H1 (cell line): ENCODE measurements around the gene VIPR1. TPM values are rescaled to one million over a fixed set of nuclear protein-coding genes. Genes with fewer than 3 reads are reported as not detected.
A peak's percentile ranks its signal among the peaks of the same experiment; 100 is the strongest.

Source experiments
- CTCF ChIA-PET: fragments of 300-600 bp; sonication (Branson Sonifier 250); formaldehyde crosslinking; loops from one replicate; lab custom pipeline; 2021; ENCODE audit not compliant: partially characterized antibody; lab: Charles Lee
- POLR2A ChIA-PET: fragments of 300-600 bp; sonication (Branson Sonifier 250); formaldehyde crosslinking; loops from one replicate; lab custom pipeline; 2021; ENCODE audit warnings: inconsistent platforms; ENCODE audit not compliant: partially characterized antibody; lab: Charles Lee
- DNase-seq, 2 experiments: peaks; one replicate each; pipeline versions ENCODE4 v3.0.0 to v3.0.0-alpha.2; 2010 to 2022; ENCODE audit warnings: low spot score in 2 of 2, low read depth in 1 of 2, mixed read lengths in 1 of 2
- FAIRE-seq: peaks from 2 replicates; lab custom pipeline; 2011; peaks lifted over from hg19 to GRCh38; lab: Jason Lieb, UNC
- H2AFZ ChIP-seq: 2 replicates; pipeline ENCODE4 v1.8.1; 2012; ENCODE audit warnings: low read length, inconsistent platforms
- H2AK5ac ChIP-seq: 2 replicates; pipeline ENCODE4 v1.6.1; 2013; ENCODE audit warnings: low read depth, low read length
- H2BK120ac ChIP-seq: replicated peaks from 2 replicates; pipeline ENCODE3; 2013; ENCODE audit warnings: low read depth, low read length, inconsistent platforms
- H2BK12ac ChIP-seq: 2 replicates; pipeline ENCODE4 v1.6.1; 2013; ENCODE audit warnings: low read depth, low read length
- H2BK15ac ChIP-seq: 2 replicates; pipeline ENCODE4 v1.6.1; 2013; ENCODE audit warnings: low read length
- H2BK20ac ChIP-seq: 2 replicates; pipeline ENCODE4 v1.6.1; 2013; ENCODE audit warnings: low read length
- H2BK5ac ChIP-seq: 2 replicates; pipeline ENCODE4 v1.6.1; 2013; ENCODE audit warnings: low read depth, low read length
- H3K14ac ChIP-seq: 2 replicates; pipeline ENCODE4 v1.6.1; 2013; ENCODE audit warnings: inconsistent platforms; ENCODE audit not compliant: insufficient read length
- H3K18ac ChIP-seq: 2 replicates; pipeline ENCODE4 v1.6.1; 2013; ENCODE audit warnings: low read length; ENCODE audit errors: extremely low read depth
- H3K23ac ChIP-seq: 2 replicates; pipeline ENCODE4 v1.6.1; 2013; ENCODE audit warnings: inconsistent platforms; ENCODE audit not compliant: insufficient read length
- H3K23me2 ChIP-seq: 2 replicates; pipeline ENCODE4 v1.6.1; 2013; ENCODE audit warnings: low read depth, low read length
- H3K27ac ChIP-seq: 2 replicates; pipeline ENCODE4 v1.6.1; 2011; ENCODE audit warnings: low read depth, low read length, inconsistent platforms
- H3K27me3 ChIP-seq, 4 experiments: replicated peaks in 1 of 4; 1 replicate in 1 of 4; 2 replicates in 3 of 4; pipeline versions ENCODE4 v1.6.1 to v1.8.1; 2011 to 2013; ENCODE audit warnings: low read length in 3 of 4, mild to moderate bottlenecking in 3 of 4, inconsistent platforms in 2 of 4, mixed read lengths in 2 of 4, moderate library complexity in 1 of 4; ENCODE audit not compliant: control insufficient read depth in 3 of 4, insufficient read depth in 3 of 4; ENCODE audit errors: extremely low read depth in 1 of 4
- H3K36me3 ChIP-seq, 4 experiments: 2 replicates each; pipeline versions ENCODE4 v1.6.1 to v1.8.1; 2011 to 2013; ENCODE audit warnings: mild to moderate bottlenecking in 4 of 4, low read length in 3 of 4, moderate library complexity in 2 of 4, control low read depth in 1 of 4, inconsistent platforms in 1 of 4; ENCODE audit not compliant: insufficient read depth in 4 of 4, control insufficient read depth in 2 of 4
- H3K4ac ChIP-seq: replicated peaks from 2 replicates; pipeline ENCODE3; 2013; ENCODE audit warnings: low read length, low read depth, mixed read lengths, inconsistent platforms; ENCODE audit not compliant: insufficient read length
- H3K4me1 ChIP-seq, 4 experiments: replicated peaks in 1 of 4; 1 replicate in 1 of 4; 2 replicates in 3 of 4; pipeline versions ENCODE4 v1.6.1 to v1.8.1; 2011 to 2013; ENCODE audit warnings: low read length in 3 of 4, inconsistent platforms in 2 of 4, mixed read lengths in 1 of 4; ENCODE audit not compliant: insufficient read depth in 4 of 4, control insufficient read depth in 3 of 4
- H3K4me2 ChIP-seq, 2 experiments: 2 replicates each; pipeline versions ENCODE4 v1.6.1 to v1.8.1; 2011 to 2013; ENCODE audit warnings: low read depth in 2 of 2, low read length in 2 of 2, control low read depth in 1 of 2, inconsistent platforms in 1 of 2, mild to moderate bottlenecking in 1 of 2; ENCODE audit not compliant: insufficient read depth in 1 of 2
- H3K4me3 ChIP-seq, 4 experiments: fragments of 200-600, 300-600 bp in 1 of 4; sonication (generic), shearing (Covaris generic), sonication (Bioruptor Twin) in 1 of 4; 2 replicates each; pipeline versions ENCODE4 v1.5.1 to v1.8.1; 2011 to 2016; ENCODE audit warnings: low read length in 4 of 4, low read depth in 3 of 4, control low read depth in 2 of 4, inconsistent platforms in 2 of 4, mild to moderate bottlenecking in 2 of 4, mixed read lengths in 1 of 4, moderate library complexity in 1 of 4; ENCODE audit not compliant: insufficient read depth in 2 of 4; ENCODE audit errors: extremely low read depth in 1 of 4
- H3K56ac ChIP-seq: replicated peaks from 2 replicates; pipeline ENCODE3; 2013; ENCODE audit warnings: low read depth, mild to moderate bottlenecking, mixed read lengths, low read length, inconsistent platforms; ENCODE audit not compliant: insufficient read length
- H3K79me1 ChIP-seq: 2 replicates; pipeline ENCODE4 v1.6.1; 2013; ENCODE audit warnings: low read depth, low read length, control low read depth
- H3K79me2 ChIP-seq, 2 experiments: 2 replicates each; pipeline versions ENCODE4 v1.6.1 to v1.8.1; 2012 to 2013; ENCODE audit warnings: low read length in 2 of 2, mild to moderate bottlenecking in 2 of 2, inconsistent platforms in 1 of 2; ENCODE audit not compliant: insufficient read depth in 2 of 2, control insufficient read depth in 1 of 2
- H3K9ac ChIP-seq, 4 experiments: replicated peaks in 1 of 4; 1 replicate in 1 of 4; 2 replicates in 3 of 4; pipeline versions ENCODE4 v1.6.1 to v1.8.1; 2011 to 2013; ENCODE audit warnings: low read depth in 3 of 4, low read length in 3 of 4, control low read depth in 2 of 4, mild to moderate bottlenecking in 2 of 4, moderate library complexity in 2 of 4, inconsistent platforms in 1 of 4; ENCODE audit errors: extremely low read depth in 1 of 4
- H3K9me3 ChIP-seq, 2 experiments: 2 replicates each; pipeline versions ENCODE4 v1.6.1 to v1.8.1; 2012 to 2013; ENCODE audit warnings: mild to moderate bottlenecking in 2 of 2, moderate library complexity in 2 of 2, control low read depth in 1 of 2, inconsistent platforms in 1 of 2, low read depth in 1 of 2, low read length in 1 of 2, mixed read lengths in 1 of 2; ENCODE audit not compliant: insufficient read depth in 2 of 2
- H4K20me1 ChIP-seq, 2 experiments: replicated peaks in 1 of 2; 2 replicates each; pipeline versions ENCODE3 to v1.8.1; 2011 to 2013; ENCODE audit warnings: inconsistent platforms in 2 of 2, low read length in 2 of 2, mild to moderate bottlenecking in 1 of 2; ENCODE audit not compliant: insufficient read depth in 2 of 2, control insufficient read depth in 1 of 2
- H4K5ac ChIP-seq: 2 replicates; pipeline ENCODE4 v1.6.1; 2013; ENCODE audit warnings: low read length, low read depth, mixed read lengths, inconsistent platforms; ENCODE audit not compliant: insufficient read length
- H4K8ac ChIP-seq: 2 replicates; pipeline ENCODE4 v1.8.0; 2013; ENCODE audit warnings: mild to moderate bottlenecking, moderate library complexity, low read length, inconsistent platforms; ENCODE audit not compliant: insufficient read depth; ENCODE audit errors: extremely low read depth
- H4K91ac ChIP-seq: replicated peaks from 2 replicates; pipeline ENCODE3; 2013; ENCODE audit warnings: low read length, mixed read lengths, inconsistent platforms; ENCODE audit not compliant: insufficient read length
- BRCA1 ChIP-seq: IDR thresholded peaks from 2 replicates; pipeline ENCODE4 v1.6.1; 2012; ENCODE audit warnings: low read depth, low read length, improper control_type of control experiment
- CREB1 ChIP-seq: IDR thresholded peaks from 2 replicates; pipeline ENCODE4 v1.6.1; 2012; ENCODE audit warnings: inconsistent platforms
- EP300 ChIP-seq, 2 experiments: IDR thresholded peaks; 1 replicate in 1 of 2; 2 replicates in 1 of 2; pipeline ENCODE4 v1.6.1; 2011 to 2012; ENCODE audit warnings: low read depth in 2 of 2, low read length in 2 of 2, mild to moderate bottlenecking in 2 of 2, borderline replicate concordance in 1 of 2, inconsistent platforms in 1 of 2, moderate library complexity in 1 of 2
- KDM1A ChIP-seq: fragments of 200-600, 300-600 bp; sonication (generic); IDR thresholded peaks from 2 replicates; pipeline ENCODE4 v1.7.1; 2016; ENCODE audit warnings: mild to moderate bottlenecking, low read length, borderline replicate concordance
- MAFK ChIP-seq: IDR thresholded peaks from 2 replicates; pipeline ENCODE4 v1.6.1; 2012; ENCODE audit warnings: low read depth, mild to moderate bottlenecking, improper control_type of control experiment, low read length
- RFX5 ChIP-seq: IDR thresholded peaks from 2 replicates; pipeline ENCODE4 v1.6.1; 2011; ENCODE audit warnings: low read depth, low read length, improper control_type of control experiment, borderline replicate concordance
- RNF2 ChIP-seq: fragments of 200-900, 300-1000 bp; sonication (generic); IDR thresholded peaks from 2 replicates; pipeline ENCODE4 v1.7.1; 2016; ENCODE audit warnings: borderline replicate concordance, low read depth, mild to moderate bottlenecking, antibody characterized with exemption, low read length; ENCODE audit not compliant: poor library complexity, severe bottlenecking; ENCODE audit errors: missing control alignments
- SP4 ChIP-seq: IDR thresholded peaks from 2 replicates; pipeline ENCODE4 v1.6.1; 2012; ENCODE audit warnings: low read length, inconsistent platforms
- SRF ChIP-seq: IDR thresholded peaks from 2 replicates; pipeline ENCODE4 v1.6.1; 2011; ENCODE audit warnings: mild to moderate bottlenecking, low read depth, low read length, moderate library complexity
- WGBS, 2 experiments: shearing (Covaris generic) in 1 of 2; methylation state at CpG; one replicate each; pipeline versions ENCODE4 v1.1.6 to v1.1.7; 2013 to 2015; ENCODE audit warnings: low lambda C conversion rate in 2 of 2, mixed read lengths in 2 of 2, inconsistent platforms in 1 of 2, low coverage in 1 of 2, missing lambda C conversion rate in 1 of 2; ENCODE audit not compliant: insufficient replicate concordance in 2 of 2, insufficient coverage in 1 of 2, insufficient read length in 1 of 2; ENCODE audit errors: extremely low coverage in 1 of 2, missing lambda C conversion rate in 1 of 2; 5-methylcytosine and 5-hydroxymethylcytosine counted together
- polyA plus RNA-seq, 7 experiments: library from polyadenylated mRNA; depleted of rRNA in 3 of 7; stranded (reverse) in 5 of 7; unstranded in 2 of 7; fragments of >200 nt in 5 of 7; fragments of 200-250 nt in 2 of 7; gene quantifications; 1 replicate in 5 of 7; 2 replicates in 1 of 7; 4 replicates in 1 of 7; pipeline versions ENCODE4 v1.2.1 to v1.2.3, GENCODE V29; 2011 to 2013; ENCODE audit warnings: missing spikeins in 2 of 7, mixed read lengths in 2 of 7
- total RNA-seq: library from RNA; stranded (reverse); fragmentation: NEBNext Ultra II Directional; extraction: Animal tissue kit (Norgen Biotek cat#: 25700); gene quantifications from 2 replicates; pipeline ENCODE4 v1.2.1, GENCODE V29; 2021
- TF ChIP-seq, protein P1 (sequence below): IDR thresholded peaks from 2 replicates; pipeline ENCODE4 v1.6.1; 2011; ENCODE audit warnings: low read depth, mild to moderate bottlenecking, low read length; ENCODE audit not compliant: insufficient read depth
- TF ChIP-seq, protein P2 (sequence below): IDR thresholded peaks from 2 replicates; pipeline ENCODE4 v1.6.1; 2012; ENCODE audit warnings: inconsistent platforms

VIPR1 gene
- total and polyA plus RNA-seq, 2 of the 8 experiments (the other 6 are each of a cell fraction or from before 2014, with no cell fraction given), result 7.8 to 10.1 TPM

DNA sequence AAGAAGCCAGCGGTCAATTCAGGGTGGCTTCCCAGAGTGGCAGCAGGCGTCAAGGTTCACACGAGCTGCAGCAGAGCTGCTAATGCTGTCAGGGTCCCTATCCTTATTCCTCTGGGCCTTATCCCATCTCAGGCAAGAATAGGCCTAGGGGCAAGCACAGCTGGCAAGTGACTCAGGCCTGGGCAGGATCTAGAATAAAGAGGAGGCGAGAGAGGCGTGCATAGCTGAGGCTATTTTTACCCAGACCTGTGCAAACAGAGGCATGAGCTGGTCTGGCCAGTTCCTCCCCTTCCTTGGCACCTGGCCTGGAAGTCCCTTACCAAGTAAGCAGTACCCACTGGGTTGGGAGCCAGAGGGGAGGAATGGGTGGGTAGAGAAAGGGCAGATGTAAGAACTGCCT is 12.2 kb upstream of the VIPR1 start:
- Histone ChIP-seq H3K36me3 (no peaks in the 10 kb centered on the region), H2BK12ac (no peak overlapping the region), H4K91ac (no peak overlapping the region), H2AFZ (no peak overlapping the region), H3K4me2 (no peak overlapping the region), H3K18ac (peak overlapping the region; percentile 32; the same call in 1 of the 2 replicates), H4K5ac (no peak overlapping the region), H2BK5ac (no peak overlapping the region), H3K27ac (no peak overlapping the region), H3K27me3 (no peaks in the 10 kb centered on the region), H2AK5ac (no peak overlapping the region), H2BK20ac (no peak overlapping the region), H3K4ac (no peak overlapping the region), H3K4me1 (no peaks in the 10 kb centered on the region; a peak in 1 of 7 replicates), H3K23me2 (no peaks in the 10 kb centered on the region), H3K14ac (no peak overlapping the region), H3K23ac (no peak overlapping the region), H2BK120ac (no peak overlapping the region), H3K79me1 (no peaks in the 10 kb centered on the region), H3K9me3 (no peaks in the 10 kb centered on the region), H3K4me3 (no peak overlapping the region), H4K20me1 (no peaks in the 10 kb centered on the region), H3K9ac (no peak overlapping the region), H4K8ac (no peak overlapping the region), H2BK15ac (0 out of 2 replicates have a peak overlapping the region, but pooled peaks have one; percentile 29), H3K79me2 (no peaks in the 10 kb centered on the region), H3K56ac (no peak overlapping the region)
- DNase-seq (peak in 1 of 2 experiments; percentile 43), FAIRE-seq (no peak)
- POLR2A ChIA-PET, result interaction anchor here (0.9 to 1.2 kb wide), 2 partner anchors 9 to 48 kb away, joined by 3 read pairs; no protein-coding TSS in a partner anchor
- 95% methylated on average over 5 of the region's 5 CpGs; no CpG with 5 or more reads in 1 of the 2 experiments for WGBS, 2 experiments
- TF ChIP-seq, protein P1, sequence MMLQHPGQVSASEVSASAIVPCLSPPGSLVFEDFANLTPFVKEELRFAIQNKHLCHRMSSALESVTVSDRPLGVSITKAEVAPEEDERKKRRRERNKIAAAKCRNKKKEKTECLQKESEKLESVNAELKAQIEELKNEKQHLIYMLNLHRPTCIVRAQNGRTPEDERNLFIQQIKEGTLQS, result no peak
- TF ChIP-seq BRCA1 (no peak), MAFK (no peak), KDM1A (no peak), SRF (no peak), RNF2 (no peak), EP300 (IDR thresholded peaks at IDR 0.05; ENCODE audit: borderline replicate concordance in 1 of 2, low read depth in 2 of 2, low read length in 2 of 2) (no peak), RFX5 (no peak), SP4 (no peak), CREB1 (no peak)
- TF ChIP-seq, protein P2, sequence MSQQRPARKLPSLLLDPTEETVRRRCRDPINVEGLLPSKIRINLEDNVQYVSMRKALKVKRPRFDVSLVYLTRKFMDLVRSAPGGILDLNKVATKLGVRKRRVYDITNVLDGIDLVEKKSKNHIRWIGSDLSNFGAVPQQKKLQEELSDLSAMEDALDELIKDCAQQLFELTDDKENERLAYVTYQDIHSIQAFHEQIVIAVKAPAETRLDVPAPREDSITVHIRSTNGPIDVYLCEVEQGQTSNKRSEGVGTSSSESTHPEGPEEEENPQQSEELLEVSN, result no peak
- CTCF ChIA-PET, result interaction anchor here (0.6 to 2.4 kb wide), 7 partner anchors 11 to 113 kb away, joined by 3 to 8 read pairs (median 4); partner anchors contain the start of gene VIPR1
